IMR-90 (cell line): Measurements from ENCODE around the gene SCNM1. TPM values are rescaled to one million over a fixed set of nuclear protein-coding genes. Genes with fewer than 3 reads are reported as not detected.

ENCODE experiments used
- ATAC-seq: fragments of 200-7000 bp; cut with Tn5 transposase; 2 replicates; pipeline ENCODE4 v1.9.1; 2020; ENCODE audit warnings: low read depth, mild to moderate bottlenecking, moderate library complexity
- BruUV-seq: library from RNA; stranded (reverse); fragments of 400-500 nt; replicated peaks from 2 replicates; lab custom pipeline; 2021; lab: Mats Ljungman, UMichigan
- CTCF ChIA-PET: fragments of 300-600 bp; formaldehyde crosslinking; extraction: SDS; loops from one replicate; lab custom pipeline; 2021; ENCODE audit warnings: antibody characterized with exemption; lab: Yijun Ruan, JAX
- POLR2A ChIA-PET: fragments of 300-600 bp; sonication (Branson Sonifier 250); formaldehyde crosslinking; loops from one replicate; lab custom pipeline; 2022; ENCODE audit warnings: antibody characterized with exemption; ENCODE audit not compliant: unreplicated experiment; lab: Charles Lee
- DNase-seq: peaks from one replicate; pipeline ENCODE4 v3.0.0; 2013
- H2AFZ ChIP-seq: replicated peaks from 2 replicates; pipeline ENCODE3; 2013; ENCODE audit warnings: low read length, mild to moderate bottlenecking; ENCODE audit not compliant: poor library complexity
- H2AK5ac ChIP-seq: 2 replicates; pipeline ENCODE4 v1.6.1; 2013; ENCODE audit warnings: low read depth, low read length, inconsistent platforms
- H2AK9ac ChIP-seq: replicated peaks from 2 replicates; pipeline ENCODE3; 2013; ENCODE audit warnings: mild to moderate bottlenecking, low read depth, low read length, moderate library complexity; ENCODE audit not compliant: poor library complexity
- H2BK120ac ChIP-seq: 2 replicates; pipeline ENCODE4 v1.6.1; 2013; ENCODE audit warnings: low read depth, low read length, inconsistent platforms
- H2BK15ac ChIP-seq: 3 replicates; pipeline ENCODE4 v1.6.1; 2013; ENCODE audit warnings: low read depth, low read length, inconsistent platforms
- H2BK20ac ChIP-seq: 2 replicates; pipeline ENCODE4 v1.6.1; 2013; ENCODE audit warnings: low read depth, mild to moderate bottlenecking, inconsistent platforms, low read length, moderate library complexity
- H2BK5ac ChIP-seq: 2 replicates; pipeline ENCODE4 v1.6.1; 2013; ENCODE audit warnings: mild to moderate bottlenecking, low read depth, low read length, inconsistent platforms; ENCODE audit not compliant: poor library complexity, severe bottlenecking
- H3K14ac ChIP-seq: replicated peaks from 2 replicates; pipeline ENCODE4 v1.6.1; 2013; ENCODE audit warnings: low read depth, low read length, inconsistent platforms
- H3K18ac ChIP-seq: 2 replicates; pipeline ENCODE4 v1.6.1; 2013; ENCODE audit warnings: low read depth, low read length, control low read depth
- H3K23ac ChIP-seq: 2 replicates; pipeline ENCODE4 v1.6.1; 2013; ENCODE audit warnings: low read depth, low read length, inconsistent platforms
- H3K27ac ChIP-seq: 2 replicates; pipeline ENCODE4 v1.5.1; 2013; ENCODE audit warnings: mild to moderate bottlenecking, control low read depth, low read length; ENCODE audit not compliant: insufficient read depth
- H3K27me3 ChIP-seq: 2 replicates; pipeline ENCODE4 v1.6.1; 2013; ENCODE audit warnings: low read length; ENCODE audit not compliant: control insufficient read depth, insufficient read depth
- H3K36me3 ChIP-seq: 2 replicates; pipeline ENCODE4 v1.6.1; 2013; ENCODE audit warnings: low read length, mixed read lengths; ENCODE audit not compliant: control insufficient read depth, insufficient read depth
- H3K4ac ChIP-seq: 2 replicates; pipeline ENCODE4 v1.6.1; 2013; ENCODE audit warnings: low read depth, low read length, inconsistent platforms
- H3K4me1 ChIP-seq: 2 replicates; pipeline ENCODE4 v1.6.1; 2013; ENCODE audit warnings: low read length, mixed read lengths; ENCODE audit not compliant: control insufficient read depth, insufficient read depth
- H3K4me2 ChIP-seq: 2 replicates; pipeline ENCODE4 v1.6.1; 2013; ENCODE audit warnings: low read depth, mild to moderate bottlenecking, control low read depth, low read length, moderate library complexity
- H3K4me3 ChIP-seq: 2 replicates; pipeline ENCODE4 v1.5.1; 2013; ENCODE audit warnings: low read depth, mild to moderate bottlenecking, control low read depth, low read length, moderate library complexity; ENCODE audit not compliant: insufficient read depth
- H3K56ac ChIP-seq: 2 replicates; pipeline ENCODE4 v1.6.1; 2013; ENCODE audit warnings: low read length, inconsistent platforms; ENCODE audit not compliant: insufficient read depth; ENCODE audit errors: extremely low read depth
- H3K79me1 ChIP-seq, 2 experiments: 2 replicates each; pipeline ENCODE4 v1.6.1; 2013; ENCODE audit warnings: low read length in 2 of 2, inconsistent platforms in 1 of 2, low read depth in 1 of 2
- H3K9ac ChIP-seq: 2 replicates; pipeline ENCODE4 v1.6.1; 2013; ENCODE audit warnings: low read depth, low read length, control low read depth
- H3K9me1 ChIP-seq: 2 replicates; pipeline ENCODE4 v1.6.1; 2013; ENCODE audit warnings: low read length, inconsistent platforms; ENCODE audit not compliant: insufficient read depth
- H3K9me3 ChIP-seq: 2 replicates; pipeline ENCODE4 v1.6.1; 2013; ENCODE audit warnings: low read length; ENCODE audit not compliant: control insufficient read depth, insufficient read depth
- H4K20me1 ChIP-seq: 2 replicates; pipeline ENCODE4 v1.6.1; 2013; ENCODE audit warnings: low read length, inconsistent platforms; ENCODE audit not compliant: insufficient read depth
- H4K5ac ChIP-seq: 2 replicates; pipeline ENCODE4 v1.6.1; 2013; ENCODE audit warnings: mild to moderate bottlenecking, low read depth, low read length, control low read depth
- H4K8ac ChIP-seq, 2 experiments: 2 replicates each; pipeline ENCODE4 v1.6.1; 2013; ENCODE audit warnings: low read depth in 2 of 2, low read length in 2 of 2, control low read depth in 1 of 2, inconsistent platforms in 1 of 2
- H4K91ac ChIP-seq: 2 replicates; pipeline ENCODE4 v1.6.1; 2013; ENCODE audit warnings: low read depth, low read length, inconsistent platforms; ENCODE audit not compliant: insufficient read depth
- BHLHE40 ChIP-seq: fragments of 150-350 bp; IDR thresholded peaks from 2 replicates; pipeline ENCODE4 v1.6.1; 2016; ENCODE audit warnings: mild to moderate bottlenecking, low read depth, low read length
- CEBPB ChIP-seq: IDR thresholded peaks from 2 replicates; pipeline ENCODE4 v1.6.1; 2012; ENCODE audit warnings: low read depth, low read length, improper control_type of control experiment
- CHD1 ChIP-seq: IDR thresholded peaks from 2 replicates; pipeline ENCODE4 v1.6.1; 2012; ENCODE audit warnings: low read depth, low read length, improper control_type of control experiment
- FOS ChIP-seq: fragments of 150-350 bp; IDR thresholded peaks from 2 replicates; pipeline ENCODE4 v1.6.1; 2016; ENCODE audit warnings: low read depth, low read length
- MAFK ChIP-seq: IDR thresholded peaks from 2 replicates; pipeline ENCODE4 v1.6.1; 2012; ENCODE audit warnings: low read depth, low read length, improper control_type of control experiment
- MAZ ChIP-seq: IDR thresholded peaks from 2 replicates; pipeline ENCODE4 v1.6.1; 2012; ENCODE audit warnings: low read depth, mild to moderate bottlenecking, low read length, improper control_type of control experiment, moderate library complexity, borderline replicate concordance
- MXI1 ChIP-seq: IDR thresholded peaks from 2 replicates; pipeline ENCODE4 v1.6.1; 2012; ENCODE audit warnings: low read depth, mild to moderate bottlenecking, low read length, moderate library complexity, borderline replicate concordance
- NFE2L2 ChIP-seq: fragments of 150-350 bp; IDR thresholded peaks from 2 replicates; pipeline ENCODE4 v1.6.1; 2016; ENCODE audit warnings: low read depth, mild to moderate bottlenecking, low read length
- RAD21 ChIP-seq: IDR thresholded peaks from 2 replicates; pipeline ENCODE4 v1.6.1; 2012; ENCODE audit warnings: low read length, improper control_type of control experiment
- RCOR1 ChIP-seq: IDR thresholded peaks from 2 replicates; pipeline ENCODE4 v1.6.1; 2012; ENCODE audit warnings: mild to moderate bottlenecking, low read length, improper control_type of control experiment; ENCODE audit not compliant: insufficient replicate concordance
- RFX5 ChIP-seq: IDR thresholded peaks from 2 replicates; pipeline ENCODE4 v1.8.0; 2012; ENCODE audit warnings: low read depth, mild to moderate bottlenecking, low read length, moderate library complexity
- SMC3 ChIP-seq: fragments of 150-350 bp; IDR thresholded peaks from 2 replicates; pipeline ENCODE4 v1.6.1; 2016; ENCODE audit warnings: low read depth, mild to moderate bottlenecking, antibody characterized with exemption, low read length, moderate library complexity
- WGBS, 2 experiments: methylation state at CpG; one replicate each; pipeline versions ENCODE4 v1.1.5 to v1.1.7; 2013; ENCODE audit warnings: missing lambda C conversion rate in 2 of 2; ENCODE audit not compliant: insufficient read length in 1 of 2; ENCODE audit errors: extremely low coverage in 2 of 2; 5-methylcytosine and 5-hydroxymethylcytosine counted together
- dilution Hi-C: fragments of 300-500 bp; cut with HindIII; formaldehyde crosslinking; loops from one replicate; pipeline ENCODE4 v1.14.3; 2018; ENCODE audit warnings: low sequenced_read_pairs; ENCODE audit not compliant: unreplicated experiment
- in situ Hi-C: fragments of 300-500 bp; cut with MboI; formaldehyde crosslinking; loops from 3 replicates; pipeline ENCODE4 v1.14.3; 2019; ENCODE audit warnings: low sequenced_read_pairs, inconsistent platforms, mixed read lengths
- intact Hi-C: fragments of 100-400 bp; cut with micrococcal nuclease; formaldehyde crosslinking; loops from 2 replicates; pipeline ENCODE4 v1.10.0; 2022
- polyA plus RNA-seq, 3 experiments: library from polyadenylated mRNA; depleted of rRNA; stranded (reverse); fragments of >200 nt; gene quantifications; 2 replicates each; pipeline ENCODE4 v1.2.3, GENCODE V29; 2012; ENCODE audit warnings: low replicate concordance in 1 of 3
- total RNA-seq: library from RNA; depleted of rRNA; stranded (reverse); fragments of >200 nt; gene quantifications from 2 replicates; pipeline ENCODE4 v1.2.3, GENCODE V29; 2012
- TF ChIP-seq, protein P1 (sequence below): conservative IDR thresholded peaks from 2 replicates; pipeline ENCODE4 v1.5.1; 2012; ENCODE audit warnings: mild to moderate bottlenecking, low read depth, low read length, improper control_type of control experiment
- TF ChIP-seq, protein P2 (sequence below): fragments of 150-350 bp; IDR thresholded peaks from 2 replicates; pipeline ENCODE4 v1.6.1; 2017; ENCODE audit warnings: mild to moderate bottlenecking, antibody characterized with exemption, low read length, low read depth
- TF ChIP-seq, protein P3 (sequence below): fragments of 150-350 bp; IDR thresholded peaks from 2 replicates; pipeline ENCODE4 v1.6.1; 2016; ENCODE audit warnings: low read depth, mild to moderate bottlenecking, low read length, moderate library complexity, borderline replicate concordance

The SCNM1 gene
- total and polyA plus RNA-seq, 2 of the 4 experiments (the other 2 are of a cell fraction), result 27.4 to 33.2 TPM

DNA sequence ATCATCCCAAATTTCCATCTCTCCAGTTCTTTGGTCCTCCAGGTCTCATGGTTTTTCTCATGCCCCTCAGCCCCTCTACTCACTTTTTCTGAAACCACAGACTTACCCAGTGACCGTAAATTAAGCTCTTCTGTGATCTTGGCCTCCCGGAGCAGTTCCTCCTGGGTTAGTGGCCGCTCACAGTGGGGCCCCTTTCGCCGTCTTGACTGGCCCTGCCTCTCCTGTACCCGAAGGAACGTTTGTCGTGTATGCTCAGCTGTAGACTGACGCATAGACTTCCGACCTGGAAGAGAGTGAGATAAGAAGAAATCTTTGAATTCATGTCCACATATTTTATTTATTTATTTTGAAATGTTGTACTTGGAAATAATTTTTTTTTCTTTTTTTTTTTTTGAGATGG lies 18.3 kb downstream of the SCNM1 start:
- intact Hi-C loops (no loop called here), in situ Hi-C loops (no loop called here), dilution Hi-C loops (no loop called here)
- 89% methylated on average over 3 of the region's 10 CpGs; no CpG with 5 or more reads in 1 of the 2 experiments for WGBS, 2 experiments
- H3K27me3 ChIP-seq, result no peaks in the 10 kb centered on the region
- H4K20me1 ChIP-seq, result no peaks in the 10 kb centered on the region
- CTCF ChIA-PET, result no interaction called here
- H3K4me2 ChIP-seq, result no peak overlapping the region
- H3K79me1 ChIP-seq, result peaks cover 29 to 32% of the 10 kb centered on the region in 2 experiments
- no peak overlapping the region for H3K27ac ChIP-seq
- H2BK5ac ChIP-seq, result no peak overlapping the region
- H3K4ac ChIP-seq, result no peak overlapping the region
- peaks cover 35% of the 10 kb centered on the region for H3K36me3 ChIP-seq
- POLR2A ChIA-PET, result no interaction called here
- H3K14ac ChIP-seq, result no peak overlapping the region
- H3K23ac ChIP-seq, result no peak overlapping the region
- BruUV-seq, result no TSS peak
- no peak overlapping the region for H3K56ac ChIP-seq
- no peak overlapping the region for H2BK120ac ChIP-seq
- H2BK15ac ChIP-seq, result no peak overlapping the region
- no peak overlapping the region for H4K5ac ChIP-seq
- H2AK5ac ChIP-seq, result no peak overlapping the region
- H3K9me3 ChIP-seq, result no peaks in the 10 kb centered on the region
- no peaks in the 10 kb centered on the region; the same call in 1 of the 2 replicates for H3K4me1 ChIP-seq
- no peak for ATAC-seq
- H3K18ac ChIP-seq, result no peak overlapping the region
- H2AFZ ChIP-seq, result no peak overlapping the region
- no peak overlapping the region for H3K9ac ChIP-seq
- H3K4me3 ChIP-seq, result no peak overlapping the region
- no peak overlapping the region for H4K8ac ChIP-seq
- TF ChIP-seq RCOR1 (no peak), FOS (no peak), RAD21 (no peak), CHD1 (no peak), MAZ (no peak), NFE2L2 (no peak), MAFK (no peak), BHLHE40 (no peak), CEBPB (no peak), SMC3 (no peak), MXI1 (no peak), RFX5 (no peak)
- TF ChIP-seq, protein P1, sequence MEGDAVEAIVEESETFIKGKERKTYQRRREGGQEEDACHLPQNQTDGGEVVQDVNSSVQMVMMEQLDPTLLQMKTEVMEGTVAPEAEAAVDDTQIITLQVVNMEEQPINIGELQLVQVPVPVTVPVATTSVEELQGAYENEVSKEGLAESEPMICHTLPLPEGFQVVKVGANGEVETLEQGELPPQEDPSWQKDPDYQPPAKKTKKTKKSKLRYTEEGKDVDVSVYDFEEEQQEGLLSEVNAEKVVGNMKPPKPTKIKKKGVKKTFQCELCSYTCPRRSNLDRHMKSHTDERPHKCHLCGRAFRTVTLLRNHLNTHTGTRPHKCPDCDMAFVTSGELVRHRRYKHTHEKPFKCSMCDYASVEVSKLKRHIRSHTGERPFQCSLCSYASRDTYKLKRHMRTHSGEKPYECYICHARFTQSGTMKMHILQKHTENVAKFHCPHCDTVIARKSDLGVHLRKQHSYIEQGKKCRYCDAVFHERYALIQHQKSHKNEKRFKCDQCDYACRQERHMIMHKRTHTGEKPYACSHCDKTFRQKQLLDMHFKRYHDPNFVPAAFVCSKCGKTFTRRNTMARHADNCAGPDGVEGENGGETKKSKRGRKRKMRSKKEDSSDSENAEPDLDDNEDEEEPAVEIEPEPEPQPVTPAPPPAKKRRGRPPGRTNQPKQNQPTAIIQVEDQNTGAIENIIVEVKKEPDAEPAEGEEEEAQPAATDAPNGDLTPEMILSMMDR, result no peak
- TF ChIP-seq, protein P2, sequence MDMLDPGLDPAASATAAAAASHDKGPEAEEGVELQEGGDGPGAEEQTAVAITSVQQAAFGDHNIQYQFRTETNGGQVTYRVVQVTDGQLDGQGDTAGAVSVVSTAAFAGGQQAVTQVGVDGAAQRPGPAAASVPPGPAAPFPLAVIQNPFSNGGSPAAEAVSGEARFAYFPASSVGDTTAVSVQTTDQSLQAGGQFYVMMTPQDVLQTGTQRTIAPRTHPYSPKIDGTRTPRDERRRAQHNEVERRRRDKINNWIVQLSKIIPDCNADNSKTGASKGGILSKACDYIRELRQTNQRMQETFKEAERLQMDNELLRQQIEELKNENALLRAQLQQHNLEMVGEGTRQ, result no peak
- TF ChIP-seq, protein P3, sequence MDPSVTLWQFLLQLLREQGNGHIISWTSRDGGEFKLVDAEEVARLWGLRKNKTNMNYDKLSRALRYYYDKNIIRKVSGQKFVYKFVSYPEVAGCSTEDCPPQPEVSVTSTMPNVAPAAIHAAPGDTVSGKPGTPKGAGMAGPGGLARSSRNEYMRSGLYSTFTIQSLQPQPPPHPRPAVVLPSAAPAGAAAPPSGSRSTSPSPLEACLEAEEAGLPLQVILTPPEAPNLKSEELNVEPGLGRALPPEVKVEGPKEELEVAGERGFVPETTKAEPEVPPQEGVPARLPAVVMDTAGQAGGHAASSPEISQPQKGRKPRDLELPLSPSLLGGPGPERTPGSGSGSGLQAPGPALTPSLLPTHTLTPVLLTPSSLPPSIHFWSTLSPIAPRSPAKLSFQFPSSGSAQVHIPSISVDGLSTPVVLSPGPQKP, result no peak
- H4K91ac ChIP-seq, result no peak overlapping the region
- DNase-seq, result no peak
- no peak overlapping the region for H2AK9ac ChIP-seq
- peaks cover 12% of the 10 kb centered on the region; the same call in 1 of the 2 replicates for H3K9me1 ChIP-seq
- no peak overlapping the region for H2BK20ac ChIP-seq
